ENCODE data around the gene SLC6A20.

Gene SLC6A20

GRCh38 chr3:45795882-45796765 is at the start of gene SLC6A20:
TSS of gene SLC6A20 (minus strand) at chr3:45796536. CDS start at chr3:45796419, 117 bp downstream.
- no peak for DNase-seq

DNA sequence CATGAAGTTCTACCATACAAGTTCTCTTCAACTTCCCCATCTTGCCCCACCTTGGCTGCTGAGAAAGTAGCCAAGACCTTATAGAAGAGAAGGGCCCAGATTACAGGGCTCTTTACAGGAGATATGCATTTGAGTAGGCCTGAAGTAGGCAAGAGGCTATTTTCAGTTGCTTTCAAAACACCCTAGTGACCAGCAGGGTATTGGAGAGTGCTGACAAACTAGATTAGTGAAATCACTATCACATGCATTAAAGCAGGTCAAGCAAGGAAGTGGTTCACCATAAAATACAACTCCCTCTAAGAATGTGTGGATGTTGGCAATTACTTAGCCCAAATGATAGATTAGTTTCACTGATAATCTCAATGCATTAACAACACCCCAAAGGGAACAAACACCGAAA is 48.3 kb upstream of the SLC6A20 start:
- DNase-seq, result no peak

DNA sequence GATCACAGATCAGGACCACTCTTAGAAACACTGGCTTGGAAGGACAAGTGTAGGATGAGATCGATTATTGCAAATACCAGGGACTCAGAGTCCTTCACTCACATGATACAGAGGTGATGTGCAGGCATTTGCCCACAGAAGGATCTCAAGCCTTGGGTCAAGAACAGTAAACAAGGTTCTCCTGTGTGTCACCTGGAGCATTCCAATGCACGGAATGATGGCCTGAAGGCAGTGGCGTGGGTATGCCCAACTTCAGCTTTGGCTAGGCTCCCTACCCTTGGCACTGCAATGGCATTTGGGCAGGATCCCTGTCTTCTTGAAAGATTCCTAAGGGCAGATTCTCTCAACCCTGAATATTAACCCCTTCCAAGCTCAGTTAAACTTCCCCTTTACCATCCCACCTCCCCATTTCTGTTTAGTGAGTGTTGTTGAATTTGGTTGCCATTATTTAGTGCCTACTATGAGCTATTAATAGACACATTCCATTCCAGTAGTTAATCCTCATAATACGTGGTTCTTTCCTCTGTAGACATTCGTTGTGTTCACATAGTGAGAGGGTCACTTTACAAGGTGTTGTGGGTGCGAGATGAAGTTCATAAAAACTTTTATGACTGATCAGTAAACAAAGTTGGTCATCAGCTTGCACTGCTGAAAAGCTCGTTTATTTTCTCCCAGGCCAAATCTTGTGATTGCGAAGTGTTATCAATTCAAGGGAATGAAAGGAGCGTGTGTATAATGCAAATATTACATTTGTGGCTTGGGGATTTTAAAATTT is 46.7 kb upstream of the SLC6A20 start:
- no peak for DNase-seq

- peak; percentile 88 for DNase-seq
These were observed 45.6 kb upstream of the SLC6A20 start, which contains the start of gene LZTFL1 for GRCh38 chr3:45841757-45842491. TSS of gene LZTFL1 (minus strand) at chr3:45842119. CDS start at chr3:45841991, 128 bp downstream.

DNA sequence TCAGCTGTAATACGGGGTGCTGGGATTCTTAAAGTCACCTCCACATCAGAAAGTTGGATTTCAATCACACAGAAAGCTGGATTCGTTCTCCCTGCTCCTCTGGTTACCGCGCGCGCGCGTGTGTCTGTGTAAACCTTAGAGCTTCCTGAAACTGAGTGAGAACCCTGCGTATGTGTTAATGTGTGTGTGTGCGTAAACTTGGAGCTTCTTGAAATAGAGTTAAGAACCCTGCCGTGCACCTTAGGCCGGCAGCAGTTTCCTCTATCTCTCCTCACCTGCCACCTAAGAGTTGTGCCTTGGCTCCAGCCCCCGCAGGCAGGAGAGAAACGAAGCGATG is 45.1 kb upstream of the SLC6A20 start:
- DNase-seq, result no peak

- DNase-seq, result no peak
These were observed 42.1 kb upstream of the SLC6A20 start for GRCh38 chr3:45838466-45838865.

DNA sequence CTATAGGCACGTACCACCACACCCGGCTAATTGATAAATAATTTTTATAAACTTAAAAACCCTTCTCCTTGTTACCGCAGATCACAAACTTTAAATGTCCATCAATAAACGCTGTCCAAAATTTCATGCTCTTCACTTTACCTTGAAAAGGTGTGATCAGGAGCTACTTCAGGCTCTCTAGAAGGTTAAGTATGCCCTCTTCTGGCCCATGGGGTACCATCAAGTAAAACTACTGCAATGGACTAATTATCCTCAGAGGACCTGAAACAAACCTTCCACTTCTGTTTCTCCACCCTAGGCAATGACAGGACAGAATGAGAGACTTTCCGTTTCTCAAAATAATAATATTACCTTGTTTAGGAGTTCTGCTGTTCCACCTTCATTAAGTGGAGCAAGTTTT is 36.4 kb upstream of the SLC6A20 start:
- DNase-seq, result no peak

GRCh38 chr3:45830121-45830520 is 33.8 kb upstream of the SLC6A20 start:
- no peak for DNase-seq

GRCh38 chr3:45826908-45827307 is 30.6 kb upstream of the SLC6A20 start:
- DNase-seq, result no peak

GRCh38 chr3:45826321-45826720 is 30.0 kb upstream of the SLC6A20 start:
- DNase-seq, result no peak

- DNase-seq, result no peak
These were observed 24.8 kb upstream of the SLC6A20 start for GRCh38 chr3:45821127-45821526.

- DNase-seq, result no peak
These were observed 23.2 kb upstream of the SLC6A20 start for GRCh38 chr3:45819543-45819942.

- no peak for DNase-seq
These were observed 21.6 kb upstream of the SLC6A20 start for GRCh38 chr3:45817831-45818522.

DNA sequence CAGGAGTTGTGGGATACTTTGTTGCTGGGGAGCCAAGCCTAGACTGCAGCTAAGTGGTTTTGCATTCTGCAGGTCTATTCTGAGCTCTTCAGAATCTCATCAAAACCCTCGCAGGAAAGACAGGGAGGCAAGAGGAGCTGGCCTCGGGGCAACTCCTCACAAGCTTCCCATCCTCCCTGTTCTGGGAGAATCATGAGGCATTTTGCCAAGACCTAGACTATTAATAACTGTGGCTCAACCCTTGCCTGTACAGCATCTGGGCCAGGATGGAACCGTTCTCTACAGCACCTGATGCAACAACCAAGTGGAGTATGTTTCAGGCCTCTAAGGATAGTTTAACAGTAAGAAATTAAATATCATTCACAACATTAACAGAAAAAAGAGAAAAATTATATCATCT is 20.2 kb upstream of the SLC6A20 start:
- DNase-seq, result no peak

DNA sequence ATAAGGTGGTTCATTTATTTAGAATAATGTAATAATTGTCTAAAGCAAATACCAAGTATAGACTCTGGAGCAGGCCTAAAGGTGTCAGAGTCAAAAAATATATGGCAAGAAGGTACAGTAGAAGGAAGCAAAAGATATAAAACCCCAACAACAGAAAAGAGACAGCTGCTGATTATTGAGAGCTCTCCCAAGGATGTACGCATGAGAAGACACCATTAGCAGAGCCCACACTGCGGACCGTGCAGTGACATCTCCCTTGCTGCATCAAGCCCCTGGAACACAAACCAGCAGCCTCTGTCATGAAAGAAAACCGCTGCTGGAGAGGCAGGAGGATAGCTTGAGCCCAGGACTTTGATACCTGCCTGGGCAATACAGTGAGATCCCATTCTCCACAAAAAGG is 18.0 kb upstream of the SLC6A20 start:
- DNase-seq, result no peak

DNA sequence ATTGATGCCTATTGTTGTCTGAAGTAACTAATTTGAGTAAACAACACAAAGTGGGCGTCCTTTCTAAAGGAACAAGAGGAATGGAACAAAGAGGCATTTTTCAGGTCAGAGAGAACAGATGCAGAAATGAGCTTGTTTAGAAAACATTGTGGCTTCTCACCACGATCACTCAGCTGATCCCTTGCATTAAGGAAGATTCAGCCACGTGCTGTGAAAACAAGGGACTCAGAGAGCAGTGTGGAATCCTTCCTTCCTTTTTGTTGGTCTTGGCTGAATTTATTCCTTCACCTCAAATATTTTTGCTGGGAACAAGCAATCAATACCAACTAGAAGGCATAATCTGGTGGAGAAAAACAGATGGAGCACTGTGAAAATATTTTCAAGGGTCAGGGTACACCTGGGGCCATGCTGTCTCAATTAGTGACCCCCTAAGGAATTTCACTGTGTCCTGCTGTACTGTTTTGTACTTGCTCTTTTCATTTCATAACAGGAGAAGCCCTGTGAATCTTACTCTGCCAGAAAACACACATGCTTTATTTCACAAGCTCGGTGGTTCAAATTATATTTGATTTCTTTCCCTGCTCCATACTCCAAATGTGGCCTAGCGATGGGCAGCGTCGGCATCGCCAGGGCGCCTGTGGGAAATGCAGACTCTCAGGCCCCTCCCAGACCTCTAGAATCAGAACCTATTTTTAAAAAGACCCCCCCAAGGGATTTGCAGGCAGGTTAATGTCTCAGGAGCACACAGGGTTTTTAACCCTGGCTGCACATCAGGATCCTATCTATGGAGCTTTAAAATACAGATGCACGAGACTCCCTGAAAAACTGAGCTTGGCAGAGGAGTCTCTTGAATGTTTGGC is 11.6 kb upstream of the SLC6A20 start:
- no peak for DNase-seq

DNA sequence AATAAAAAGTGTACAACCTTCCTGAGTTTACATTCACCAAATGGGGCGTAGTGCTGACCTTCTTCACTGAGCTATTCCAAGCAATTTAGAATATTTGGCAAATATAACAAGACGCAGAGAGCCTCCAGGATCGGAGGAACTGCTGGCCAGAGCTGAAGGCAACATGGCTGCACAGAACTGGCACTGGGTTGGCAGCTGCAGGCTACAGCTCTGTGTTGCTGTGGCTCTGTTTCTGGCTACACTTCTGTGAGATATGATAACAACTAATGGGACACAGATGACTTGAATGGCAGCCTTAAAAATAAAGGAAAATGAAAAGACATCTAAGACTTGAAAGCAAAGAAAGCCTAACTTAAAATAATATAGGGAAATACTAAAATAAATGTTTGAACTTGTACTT is 10.8 kb upstream of the SLC6A20 start:
- no peak for DNase-seq

GRCh38 chr3:45806072-45806471 is 9.7 kb upstream of the SLC6A20 start:
- DNase-seq, result no peak

DNA sequence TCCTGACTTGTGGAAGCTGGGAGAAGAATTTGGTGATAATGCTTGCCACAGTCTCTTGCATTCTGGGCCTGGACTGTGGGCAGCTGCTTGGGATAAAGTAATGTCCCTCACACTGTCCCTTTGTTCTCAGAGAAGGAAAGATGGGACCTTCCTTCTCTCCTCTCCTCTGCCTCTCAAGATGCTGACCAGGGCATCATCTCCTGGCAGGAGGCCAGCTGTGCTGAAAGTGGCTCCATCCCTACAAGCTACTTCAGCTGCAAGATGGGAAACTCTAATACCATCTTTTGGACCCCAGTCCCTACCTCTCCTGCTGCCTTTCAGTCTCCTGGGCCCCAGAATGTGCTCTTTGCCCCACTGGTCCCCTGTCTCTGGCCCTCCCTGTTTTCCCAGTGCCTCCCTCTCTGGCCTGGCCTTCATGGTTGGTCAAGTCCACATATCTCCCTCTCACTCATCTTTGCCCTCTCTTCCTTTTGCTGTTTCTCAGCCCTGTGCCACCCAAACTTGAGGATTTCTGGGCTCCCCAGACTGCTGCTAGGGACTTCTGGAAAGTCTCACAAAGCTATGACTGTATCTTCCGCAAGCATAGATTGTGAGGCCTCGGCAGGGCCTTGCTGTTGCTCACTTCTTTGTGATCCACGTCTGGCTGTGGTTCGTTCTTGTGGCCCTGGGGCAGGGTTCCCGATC is 7.1 kb upstream of the SLC6A20 start:
- no peak for DNase-seq

GRCh38 chr3:45802146-45802545 is 5.8 kb upstream of the SLC6A20 start:
- DNase-seq, result no peak

GRCh38 chr3:45800611-45801010 is 4.3 kb upstream of the SLC6A20 start:
- DNase-seq, result no peak

Measured in NCI-H2171 (cell line).